H1 (cell line): Measurements from ENCODE around the gene TIMM23.
"Not testable (repeated sequence)": the region's sequence is repeated elsewhere in the genome, so short reads cannot be mapped to it uniquely, and the experiment has no call there.

Source experiments
- BRCA1 ChIP-seq: IDR thresholded peaks from 2 replicates; pipeline ENCODE4 v1.6.1; 2012; ENCODE audit warnings: low read depth, low read length, improper control_type of control experiment
- EP300 ChIP-seq, 2 experiments: IDR thresholded peaks; 1 replicate in 1 of 2; 2 replicates in 1 of 2; pipeline ENCODE4 v1.6.1; 2011 to 2012; ENCODE audit warnings: low read depth in 2 of 2, low read length in 2 of 2, mild to moderate bottlenecking in 2 of 2, borderline replicate concordance in 1 of 2, inconsistent platforms in 1 of 2, moderate library complexity in 1 of 2
- PHF8 ChIP-seq: fragments of 200-600 bp; sonication (generic); conservative IDR thresholded peaks from 2 replicates; pipeline ENCODE4 v1.7.1; 2012; ENCODE audit warnings: low read depth, mild to moderate bottlenecking, inconsistent platforms, low read length, moderate library complexity
- POLR2AphosphoS5 ChIP-seq: IDR thresholded peaks from 2 replicates; pipeline ENCODE4 v1.6.1; 2011; ENCODE audit warnings: low read depth, low read length
- SIN3A ChIP-seq, 2 experiments: IDR thresholded peaks in 1 of 2; conservative IDR thresholded peaks in 1 of 2; 2 replicates each; pipeline ENCODE4 v1.6.1; 2011 to 2012; ENCODE audit warnings: low read length in 2 of 2, improper control_type of control experiment in 1 of 2, low read depth in 1 of 2, mild to moderate bottlenecking in 1 of 2
- TAF1 ChIP-seq: IDR thresholded peaks from 2 replicates; pipeline ENCODE4 v1.6.1; 2011; ENCODE audit warnings: mild to moderate bottlenecking, low read depth, low read length
- TF ChIP-seq, protein P1 (sequence below), 3 experiments: IDR thresholded peaks; 1 replicate in 2 of 3; 2 replicates in 1 of 3; pipeline versions ENCODE4 v1.5.1 to v1.6.1; 2011; ENCODE audit warnings: low read length in 3 of 3, mild to moderate bottlenecking in 3 of 3, inconsistent platforms in 2 of 3, low read depth in 1 of 3, moderate library complexity in 1 of 3; ENCODE audit not compliant: insufficient read depth in 1 of 3; ENCODE audit errors: control extremely low read depth in 1 of 3
- TF ChIP-seq, protein P2 (sequence below): IDR thresholded peaks from 2 replicates; pipeline ENCODE4 v1.6.1; 2011; ENCODE audit warnings: low read depth, mild to moderate bottlenecking, low read length; ENCODE audit not compliant: insufficient read depth
- TF ChIP-seq, protein P3 (sequence below): fragments of 300-600 bp; sonication (generic); IDR thresholded peaks from 2 replicates; pipeline ENCODE4 v1.7.1; 2012; ENCODE audit warnings: low read length, moderate library complexity, mild to moderate bottlenecking, inconsistent platforms; ENCODE audit not compliant: insufficient replicate concordance
- TF ChIP-seq, protein P4 (sequence below): IDR thresholded peaks from 2 replicates; pipeline ENCODE4 v1.6.1; 2012; ENCODE audit warnings: inconsistent platforms

DNA sequence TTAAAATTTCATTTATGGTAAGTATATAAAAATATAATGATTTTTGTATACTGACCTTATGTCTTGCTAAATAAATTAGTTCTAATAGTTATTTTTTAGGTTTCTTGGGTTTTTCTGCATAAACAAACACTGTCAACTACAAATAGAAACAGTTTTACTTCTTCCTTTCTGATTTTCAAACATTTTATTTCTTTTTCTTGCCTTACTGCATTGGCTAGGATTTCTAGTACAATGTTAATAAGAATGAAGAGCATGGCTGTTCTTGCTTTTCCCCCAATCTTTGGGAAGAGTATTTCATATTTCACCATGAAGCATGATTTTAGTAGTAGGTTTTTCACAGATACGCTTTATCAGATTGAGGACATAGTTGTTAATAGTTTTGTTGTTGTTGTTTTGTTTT is 45.5 kb upstream of the TIMM23 start:
- TF ChIP-seq EP300 (IDR thresholded peaks at IDR 0.05; ENCODE audit: borderline replicate concordance in 1 of 2, low read depth in 2 of 2, low read length in 2 of 2); PHF8; SIN3A (conservative IDR thresholded peaks at IDR 0.05 in 1 of 2, IDR thresholded peaks at IDR 0.05 in 1 of 2; ENCODE audit: low read depth in 1 of 2, low read length in 2 of 2); TAF1; POLR2AphosphoS5; BRCA1: not testable (repeated sequence)
- TF ChIP-seq, protein P1, sequence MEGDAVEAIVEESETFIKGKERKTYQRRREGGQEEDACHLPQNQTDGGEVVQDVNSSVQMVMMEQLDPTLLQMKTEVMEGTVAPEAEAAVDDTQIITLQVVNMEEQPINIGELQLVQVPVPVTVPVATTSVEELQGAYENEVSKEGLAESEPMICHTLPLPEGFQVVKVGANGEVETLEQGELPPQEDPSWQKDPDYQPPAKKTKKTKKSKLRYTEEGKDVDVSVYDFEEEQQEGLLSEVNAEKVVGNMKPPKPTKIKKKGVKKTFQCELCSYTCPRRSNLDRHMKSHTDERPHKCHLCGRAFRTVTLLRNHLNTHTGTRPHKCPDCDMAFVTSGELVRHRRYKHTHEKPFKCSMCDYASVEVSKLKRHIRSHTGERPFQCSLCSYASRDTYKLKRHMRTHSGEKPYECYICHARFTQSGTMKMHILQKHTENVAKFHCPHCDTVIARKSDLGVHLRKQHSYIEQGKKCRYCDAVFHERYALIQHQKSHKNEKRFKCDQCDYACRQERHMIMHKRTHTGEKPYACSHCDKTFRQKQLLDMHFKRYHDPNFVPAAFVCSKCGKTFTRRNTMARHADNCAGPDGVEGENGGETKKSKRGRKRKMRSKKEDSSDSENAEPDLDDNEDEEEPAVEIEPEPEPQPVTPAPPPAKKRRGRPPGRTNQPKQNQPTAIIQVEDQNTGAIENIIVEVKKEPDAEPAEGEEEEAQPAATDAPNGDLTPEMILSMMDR (IDR thresholded peaks at IDR 0.05; ENCODE audit: control extremely low read depth in 1 of 3, insufficient read depth in 1 of 3, low read depth in 1 of 3, low read length in 3 of 3), result not testable (repeated sequence)
- TF ChIP-seq, protein P2, sequence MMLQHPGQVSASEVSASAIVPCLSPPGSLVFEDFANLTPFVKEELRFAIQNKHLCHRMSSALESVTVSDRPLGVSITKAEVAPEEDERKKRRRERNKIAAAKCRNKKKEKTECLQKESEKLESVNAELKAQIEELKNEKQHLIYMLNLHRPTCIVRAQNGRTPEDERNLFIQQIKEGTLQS, result not testable (repeated sequence)
- TF ChIP-seq, protein P3, sequence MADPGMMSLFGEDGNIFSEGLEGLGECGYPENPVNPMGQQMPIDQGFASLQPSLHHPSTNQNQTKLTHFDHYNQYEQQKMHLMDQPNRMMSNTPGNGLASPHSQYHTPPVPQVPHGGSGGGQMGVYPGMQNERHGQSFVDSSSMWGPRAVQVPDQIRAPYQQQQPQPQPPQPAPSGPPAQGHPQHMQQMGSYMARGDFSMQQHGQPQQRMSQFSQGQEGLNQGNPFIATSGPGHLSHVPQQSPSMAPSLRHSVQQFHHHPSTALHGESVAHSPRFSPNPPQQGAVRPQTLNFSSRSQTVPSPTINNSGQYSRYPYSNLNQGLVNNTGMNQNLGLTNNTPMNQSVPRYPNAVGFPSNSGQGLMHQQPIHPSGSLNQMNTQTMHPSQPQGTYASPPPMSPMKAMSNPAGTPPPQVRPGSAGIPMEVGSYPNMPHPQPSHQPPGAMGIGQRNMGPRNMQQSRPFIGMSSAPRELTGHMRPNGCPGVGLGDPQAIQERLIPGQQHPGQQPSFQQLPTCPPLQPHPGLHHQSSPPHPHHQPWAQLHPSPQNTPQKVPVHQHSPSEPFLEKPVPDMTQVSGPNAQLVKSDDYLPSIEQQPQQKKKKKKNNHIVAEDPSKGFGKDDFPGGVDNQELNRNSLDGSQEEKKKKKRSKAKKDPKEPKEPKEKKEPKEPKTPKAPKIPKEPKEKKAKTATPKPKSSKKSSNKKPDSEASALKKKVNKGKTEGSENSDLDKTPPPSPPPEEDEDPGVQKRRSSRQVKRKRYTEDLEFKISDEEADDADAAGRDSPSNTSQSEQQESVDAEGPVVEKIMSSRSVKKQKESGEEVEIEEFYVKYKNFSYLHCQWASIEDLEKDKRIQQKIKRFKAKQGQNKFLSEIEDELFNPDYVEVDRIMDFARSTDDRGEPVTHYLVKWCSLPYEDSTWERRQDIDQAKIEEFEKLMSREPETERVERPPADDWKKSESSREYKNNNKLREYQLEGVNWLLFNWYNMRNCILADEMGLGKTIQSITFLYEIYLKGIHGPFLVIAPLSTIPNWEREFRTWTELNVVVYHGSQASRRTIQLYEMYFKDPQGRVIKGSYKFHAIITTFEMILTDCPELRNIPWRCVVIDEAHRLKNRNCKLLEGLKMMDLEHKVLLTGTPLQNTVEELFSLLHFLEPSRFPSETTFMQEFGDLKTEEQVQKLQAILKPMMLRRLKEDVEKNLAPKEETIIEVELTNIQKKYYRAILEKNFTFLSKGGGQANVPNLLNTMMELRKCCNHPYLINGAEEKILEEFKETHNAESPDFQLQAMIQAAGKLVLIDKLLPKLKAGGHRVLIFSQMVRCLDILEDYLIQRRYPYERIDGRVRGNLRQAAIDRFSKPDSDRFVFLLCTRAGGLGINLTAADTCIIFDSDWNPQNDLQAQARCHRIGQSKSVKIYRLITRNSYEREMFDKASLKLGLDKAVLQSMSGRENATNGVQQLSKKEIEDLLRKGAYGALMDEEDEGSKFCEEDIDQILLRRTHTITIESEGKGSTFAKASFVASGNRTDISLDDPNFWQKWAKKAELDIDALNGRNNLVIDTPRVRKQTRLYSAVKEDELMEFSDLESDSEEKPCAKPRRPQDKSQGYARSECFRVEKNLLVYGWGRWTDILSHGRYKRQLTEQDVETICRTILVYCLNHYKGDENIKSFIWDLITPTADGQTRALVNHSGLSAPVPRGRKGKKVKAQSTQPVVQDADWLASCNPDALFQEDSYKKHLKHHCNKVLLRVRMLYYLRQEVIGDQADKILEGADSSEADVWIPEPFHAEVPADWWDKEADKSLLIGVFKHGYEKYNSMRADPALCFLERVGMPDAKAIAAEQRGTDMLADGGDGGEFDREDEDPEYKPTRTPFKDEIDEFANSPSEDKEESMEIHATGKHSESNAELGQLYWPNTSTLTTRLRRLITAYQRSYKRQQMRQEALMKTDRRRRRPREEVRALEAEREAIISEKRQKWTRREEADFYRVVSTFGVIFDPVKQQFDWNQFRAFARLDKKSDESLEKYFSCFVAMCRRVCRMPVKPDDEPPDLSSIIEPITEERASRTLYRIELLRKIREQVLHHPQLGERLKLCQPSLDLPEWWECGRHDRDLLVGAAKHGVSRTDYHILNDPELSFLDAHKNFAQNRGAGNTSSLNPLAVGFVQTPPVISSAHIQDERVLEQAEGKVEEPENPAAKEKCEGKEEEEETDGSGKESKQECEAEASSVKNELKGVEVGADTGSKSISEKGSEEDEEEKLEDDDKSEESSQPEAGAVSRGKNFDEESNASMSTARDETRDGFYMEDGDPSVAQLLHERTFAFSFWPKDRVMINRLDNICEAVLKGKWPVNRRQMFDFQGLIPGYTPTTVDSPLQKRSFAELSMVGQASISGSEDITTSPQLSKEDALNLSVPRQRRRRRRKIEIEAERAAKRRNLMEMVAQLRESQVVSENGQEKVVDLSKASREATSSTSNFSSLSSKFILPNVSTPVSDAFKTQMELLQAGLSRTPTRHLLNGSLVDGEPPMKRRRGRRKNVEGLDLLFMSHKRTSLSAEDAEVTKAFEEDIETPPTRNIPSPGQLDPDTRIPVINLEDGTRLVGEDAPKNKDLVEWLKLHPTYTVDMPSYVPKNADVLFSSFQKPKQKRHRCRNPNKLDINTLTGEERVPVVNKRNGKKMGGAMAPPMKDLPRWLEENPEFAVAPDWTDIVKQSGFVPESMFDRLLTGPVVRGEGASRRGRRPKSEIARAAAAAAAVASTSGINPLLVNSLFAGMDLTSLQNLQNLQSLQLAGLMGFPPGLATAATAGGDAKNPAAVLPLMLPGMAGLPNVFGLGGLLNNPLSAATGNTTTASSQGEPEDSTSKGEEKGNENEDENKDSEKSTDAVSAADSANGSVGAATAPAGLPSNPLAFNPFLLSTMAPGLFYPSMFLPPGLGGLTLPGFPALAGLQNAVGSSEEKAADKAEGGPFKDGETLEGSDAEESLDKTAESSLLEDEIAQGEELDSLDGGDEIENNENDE, result not testable (repeated sequence)
- TF ChIP-seq, protein P4, sequence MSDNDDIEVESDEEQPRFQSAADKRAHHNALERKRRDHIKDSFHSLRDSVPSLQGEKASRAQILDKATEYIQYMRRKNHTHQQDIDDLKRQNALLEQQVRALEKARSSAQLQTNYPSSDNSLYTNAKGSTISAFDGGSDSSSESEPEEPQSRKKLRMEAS, result not testable (repeated sequence)
